DOHH2 (cell line): Measurements from ENCODE around the gene TMEM9B.
"Not testable (repeated sequence)": the region's sequence is repeated elsewhere in the genome, so short reads cannot be mapped to it uniquely, and the experiment has no call there.

Experiments used
- H3F3A ChIP-seq: fragments of 200-600 bp; sonication (generic), shearing (Covaris generic); 2 replicates; pipeline ENCODE4 v1.6.0; 2016; ENCODE audit warnings: antibody characterized with exemption, mild to moderate bottlenecking; ENCODE audit not compliant: control insufficient read depth, insufficient read depth
- H3K27ac ChIP-seq: fragments of 200-600 bp; sonication (generic); 2 replicates; pipeline ENCODE4 v1.5.1; 2014; ENCODE audit warnings: low read depth, mild to moderate bottlenecking, low read length, moderate library complexity
- H3K27me3 ChIP-seq: fragments of 200-600 bp; sonication (generic); 2 replicates; pipeline ENCODE4 v1.6.1; 2014; ENCODE audit warnings: mild to moderate bottlenecking, low read length, mixed read lengths; ENCODE audit not compliant: control insufficient read depth
- H3K36me3 ChIP-seq: fragments of 200-600 bp; sonication (generic); 2 replicates; pipeline ENCODE4 v1.6.1; 2014; ENCODE audit warnings: mild to moderate bottlenecking, low read length, moderate library complexity, mixed read lengths; ENCODE audit not compliant: control insufficient read depth
- H3K4me1 ChIP-seq: fragments of 200-600 bp; sonication (generic); 2 replicates; pipeline ENCODE4 v1.6.1; 2014; ENCODE audit warnings: mild to moderate bottlenecking, low read length, mixed read lengths; ENCODE audit not compliant: control insufficient read depth
- H3K4me2 ChIP-seq: fragments of 200-600 bp; sonication (generic); 2 replicates; pipeline ENCODE4 v1.6.0; 2014; ENCODE audit warnings: mild to moderate bottlenecking, low read length, moderate library complexity
- H3K4me3 ChIP-seq: fragments of 200-600 bp; sonication (generic); 2 replicates; pipeline ENCODE4 v1.5.1; 2014; ENCODE audit warnings: mild to moderate bottlenecking, low read length, mixed read lengths
- H3K79me2 ChIP-seq: fragments of 200-600 bp; sonication (generic); 2 replicates; pipeline ENCODE4 v1.6.1; 2014; ENCODE audit warnings: mild to moderate bottlenecking, low read length, mixed read lengths; ENCODE audit not compliant: control insufficient read depth
- H3K9me2 ChIP-seq: fragments of 200-600 bp; sonication (generic); replicated peaks from 2 replicates; pipeline ENCODE4 v1.6.1; 2014; ENCODE audit warnings: mild to moderate bottlenecking, low read length, mixed read lengths; ENCODE audit not compliant: control insufficient read depth
- H3K9me3 ChIP-seq: fragments of 200-600 bp; sonication (generic); 2 replicates; pipeline ENCODE4 v1.6.1; 2014; ENCODE audit warnings: antibody characterized with exemption, low read length, mixed read lengths; ENCODE audit not compliant: control insufficient read depth, insufficient read depth
- H4K20me1 ChIP-seq: fragments of 200-600 bp; sonication (generic); 2 replicates; pipeline ENCODE4 v1.6.0; 2014; ENCODE audit warnings: low read depth, mild to moderate bottlenecking, antibody characterized with exemption, low read length, moderate library complexity; ENCODE audit not compliant: control insufficient read depth, insufficient read depth
- CTCF ChIP-seq: fragments of 200-600 bp; sonication (generic); IDR thresholded peaks from one replicate; pipeline ENCODE4 v1.5.1; 2014; ENCODE audit warnings: antibody characterized with exemption, mild to moderate bottlenecking, low read depth, low read length; ENCODE audit not compliant: poor library complexity, severe bottlenecking
- EZH2phosphoT487 ChIP-seq: fragments of 200-600 bp; sonication (generic); IDR thresholded peaks from 2 replicates; pipeline ENCODE4 v1.6.1; 2017; ENCODE audit warnings: borderline replicate concordance, mild to moderate bottlenecking, antibody characterized with exemption, low read length, moderate library complexity, mixed read lengths

Gene TMEM9B

DNA sequence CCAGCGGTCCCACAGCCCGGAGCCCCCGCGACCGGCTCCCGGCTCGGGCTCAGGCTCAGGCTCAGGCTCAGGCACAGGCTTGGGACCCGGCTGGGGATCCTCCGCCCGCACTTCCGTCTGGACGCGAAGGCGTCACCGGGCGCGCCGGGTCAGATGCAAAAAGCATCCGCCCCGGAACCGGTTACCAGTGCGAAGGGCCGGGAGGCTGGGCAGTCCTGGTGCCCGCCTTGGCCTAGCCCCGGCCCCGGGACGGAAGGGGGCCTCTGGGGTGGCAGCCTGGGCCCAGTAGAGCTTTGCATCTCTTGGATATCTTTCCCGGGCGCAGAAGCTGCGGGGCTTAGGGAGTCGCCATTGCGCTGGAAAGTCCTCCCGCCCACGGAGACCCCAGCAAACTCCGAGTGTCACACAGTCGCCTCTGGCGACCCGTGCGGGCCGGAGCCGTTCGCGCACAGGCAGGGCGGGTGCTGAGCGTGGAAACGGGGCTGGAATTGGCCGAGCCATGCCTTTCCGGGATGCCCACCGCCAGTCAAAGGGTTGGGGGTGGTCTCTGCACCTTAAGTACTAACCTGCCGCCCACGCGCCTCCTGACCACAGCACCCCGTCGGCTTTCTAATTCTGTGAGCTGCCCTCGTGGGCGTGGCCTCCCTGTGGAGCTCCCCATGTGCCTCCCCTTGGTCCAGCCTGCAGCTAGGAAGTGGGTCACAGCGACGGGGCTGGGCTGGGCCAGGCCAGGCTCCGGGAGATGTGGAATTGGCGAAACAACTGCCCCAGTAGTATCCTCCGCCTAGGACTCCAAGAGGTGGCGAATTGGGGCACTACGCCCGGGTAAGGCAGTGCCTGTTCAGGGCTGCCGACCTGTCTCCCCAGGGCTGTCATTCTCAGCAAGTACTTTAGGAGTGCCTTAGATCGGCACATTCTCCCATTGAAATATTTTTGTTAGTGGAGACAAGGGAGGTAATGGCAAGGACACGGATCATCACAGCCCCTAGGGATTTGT, at the start of gene TMEM9B:
TMEM9B (minus strand) TSS at position 119 of the 997 bp plus-strand sequence. CDS start 129 bp downstream, outside the sequence.
- peaks cover 7% of the 10 kb centered on the region for H3K36me3 ChIP-seq
- peak within 1 kb of the TSS; percentile 45 for H3K27ac ChIP-seq
- H4K20me1 ChIP-seq = no peaks in the 10 kb centered on the region
- H3K4me1 ChIP-seq = peaks cover 22% of the 10 kb centered on the region
- H3F3A ChIP-seq = no peaks in the 10 kb centered on the region; the same call in 1 of the 2 replicates
- peak within 1 kb of the TSS; percentile 77 for H3K4me3 ChIP-seq
- H3K79me2 ChIP-seq = peaks cover 50% of the 10 kb centered on the region
- H3K9me3 ChIP-seq = no peaks in the 10 kb centered on the region
- H3K27me3 ChIP-seq = no peaks in the 10 kb centered on the region
- peak within 1 kb of the TSS; percentile 80 for H3K4me2 ChIP-seq
- no peaks in the 10 kb centered on the region for H3K9me2 ChIP-seq
- no peak for TF ChIP-seq EZH2phosphoT487
- no peak for TF ChIP-seq CTCF

DNA sequence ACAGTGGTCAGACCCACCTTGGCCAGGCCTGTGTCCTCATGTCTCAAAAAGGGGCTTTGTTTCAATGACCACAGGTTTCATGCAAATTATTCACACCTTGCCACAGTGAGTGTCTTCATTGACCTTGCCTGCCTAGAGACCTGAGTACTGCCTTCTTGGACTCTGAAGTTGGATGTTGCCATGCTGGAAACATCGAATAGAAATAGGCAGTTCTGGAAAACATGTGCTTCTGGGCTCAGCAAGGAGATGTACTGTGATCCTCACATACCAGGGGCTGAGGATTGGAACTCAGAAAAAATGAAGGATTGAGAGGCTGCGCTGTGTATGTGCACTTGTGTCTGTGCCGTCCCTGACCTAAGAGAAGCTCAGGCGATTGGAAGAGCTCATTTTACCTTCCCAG, 49.1 kb upstream of the TMEM9B start:
- H3K79me2 ChIP-seq = no peaks in the 10 kb centered on the region
- no peak for TF ChIP-seq EZH2phosphoT487
- no peak for TF ChIP-seq CTCF

GRCh38 chr11:9009538-9009937, 45.3 kb upstream of the TMEM9B start:
- H3K79me2 ChIP-seq, H3F3A ChIP-seq, H3K4me1 ChIP-seq, H4K20me1 ChIP-seq, H3K27ac ChIP-seq, H3K36me3 ChIP-seq, H3K4me3 ChIP-seq, H3K9me2 ChIP-seq, H3K9me3 ChIP-seq, H3K4me2 ChIP-seq, H3K27me3 ChIP-seq: not testable (repeated sequence)

More for the DNA sequence above, 49.1 kb upstream of the TMEM9B start:
- H3K27me3 ChIP-seq = no peaks in the 10 kb centered on the region
- no peak overlapping the region for H3K4me3 ChIP-seq
- no peaks in the 10 kb centered on the region for H3K9me3 ChIP-seq
- no peaks in the 10 kb centered on the region for H3K9me2 ChIP-seq
- H3K4me1 ChIP-seq = peaks cover 10% of the 10 kb centered on the region
- H4K20me1 ChIP-seq = no peaks in the 10 kb centered on the region
- no peak overlapping the region for H3K4me2 ChIP-seq
- no peaks in the 10 kb centered on the region for H3F3A ChIP-seq
- H3K36me3 ChIP-seq = no peaks in the 10 kb centered on the region
- no peak overlapping the region for H3K27ac ChIP-seq

GRCh38 chr11:9008661-9009060, 44.4 kb upstream of the TMEM9B start:
- H3K4me2 ChIP-seq = no peak overlapping the region
- TF ChIP-seq CTCF (no peak), EZH2phosphoT487 (no peak)

More at GRCh38 chr11:9008661-9009060, 44.4 kb upstream of the TMEM9B start:
- no peaks in the 10 kb centered on the region for H4K20me1 ChIP-seq
- no peaks in the 10 kb centered on the region for H3F3A ChIP-seq
- H3K9me3 ChIP-seq = no peaks in the 10 kb centered on the region
- H3K9me2 ChIP-seq = no peaks in the 10 kb centered on the region
- no peaks in the 10 kb centered on the region for H3K36me3 ChIP-seq
- H3K4me3 ChIP-seq = no peak overlapping the region
- H3K27ac ChIP-seq = no peak overlapping the region
- H3K27me3 ChIP-seq = no peaks in the 10 kb centered on the region
- H3K4me1 ChIP-seq = no peaks in the 10 kb centered on the region
- H3K79me2 ChIP-seq = no peaks in the 10 kb centered on the region
